BE2C (cell line): ENCODE results near the gene TGFBI.
A peak's percentile ranks its signal among the peaks of the same experiment; 100 is the strongest.

Experiments used
- DNase-seq: peaks from one replicate; pipeline ENCODE4 v3.0.0-alpha.2; 2020
- H3K27me3 ChIP-seq: fragments of 250-450 bp; sonication (Bioruptor Pico); 2 replicates; pipeline ENCODE4 v1.5.1; 2020; ENCODE audit warnings: mild to moderate bottlenecking
- H3K36me3 ChIP-seq: fragments of 250-450 bp; sonication (Bioruptor Pico); 2 replicates; pipeline ENCODE4 v1.5.1; 2020; ENCODE audit warnings: mild to moderate bottlenecking
- H3K4me1 ChIP-seq: fragments of 250-450 bp; sonication (Bioruptor Pico); 2 replicates; pipeline ENCODE4 v1.5.1; 2020
- H3K4me3 ChIP-seq: 2 replicates; pipeline ENCODE4 v1.5.1; 2011; ENCODE audit warnings: low read depth, low read length
- H3K9me3 ChIP-seq: fragments of 250-450 bp; sonication (Bioruptor Pico); 2 replicates; pipeline ENCODE4 v1.5.1; 2020
- TF ChIP-seq, protein P1 (sequence below): IDR thresholded peaks from 2 replicates; pipeline ENCODE4 v1.5.1; 2012; ENCODE audit warnings: mild to moderate bottlenecking, low read depth, low read length

The TGFBI gene

DNA sequence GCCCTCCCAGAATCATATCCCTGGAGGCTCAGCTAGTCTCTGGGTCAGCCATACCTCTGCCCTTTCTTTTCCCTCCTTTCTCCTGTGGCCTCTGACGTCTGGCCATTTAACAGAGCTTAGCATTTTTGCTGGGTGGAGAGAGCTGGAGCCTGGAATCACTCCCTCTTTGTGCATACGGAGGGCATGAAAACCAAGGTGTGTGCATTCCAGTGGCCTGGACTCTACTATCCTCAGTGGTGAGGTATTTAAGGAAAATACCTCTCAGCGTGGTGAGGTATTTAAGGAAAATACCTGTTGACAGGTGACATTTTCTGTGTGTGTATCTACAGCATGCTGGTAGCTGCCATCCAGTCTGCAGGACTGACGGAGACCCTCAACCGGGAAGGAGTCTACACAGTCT, 27.5 kb downstream of the TGFBI start:
- no peak for DNase-seq
- no peaks in the 10 kb centered on the region for H3K9me3 ChIP-seq
- no peaks in the 10 kb centered on the region for H3K36me3 ChIP-seq
- no peak overlapping the region for H3K4me3 ChIP-seq
- TF ChIP-seq, protein P1, sequence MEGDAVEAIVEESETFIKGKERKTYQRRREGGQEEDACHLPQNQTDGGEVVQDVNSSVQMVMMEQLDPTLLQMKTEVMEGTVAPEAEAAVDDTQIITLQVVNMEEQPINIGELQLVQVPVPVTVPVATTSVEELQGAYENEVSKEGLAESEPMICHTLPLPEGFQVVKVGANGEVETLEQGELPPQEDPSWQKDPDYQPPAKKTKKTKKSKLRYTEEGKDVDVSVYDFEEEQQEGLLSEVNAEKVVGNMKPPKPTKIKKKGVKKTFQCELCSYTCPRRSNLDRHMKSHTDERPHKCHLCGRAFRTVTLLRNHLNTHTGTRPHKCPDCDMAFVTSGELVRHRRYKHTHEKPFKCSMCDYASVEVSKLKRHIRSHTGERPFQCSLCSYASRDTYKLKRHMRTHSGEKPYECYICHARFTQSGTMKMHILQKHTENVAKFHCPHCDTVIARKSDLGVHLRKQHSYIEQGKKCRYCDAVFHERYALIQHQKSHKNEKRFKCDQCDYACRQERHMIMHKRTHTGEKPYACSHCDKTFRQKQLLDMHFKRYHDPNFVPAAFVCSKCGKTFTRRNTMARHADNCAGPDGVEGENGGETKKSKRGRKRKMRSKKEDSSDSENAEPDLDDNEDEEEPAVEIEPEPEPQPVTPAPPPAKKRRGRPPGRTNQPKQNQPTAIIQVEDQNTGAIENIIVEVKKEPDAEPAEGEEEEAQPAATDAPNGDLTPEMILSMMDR: no peak
- peaks cover 3% of the 10 kb centered on the region; the same call in 1 of the 2 replicates for H3K4me1 ChIP-seq
- no peaks in the 10 kb centered on the region for H3K27me3 ChIP-seq

DNA sequence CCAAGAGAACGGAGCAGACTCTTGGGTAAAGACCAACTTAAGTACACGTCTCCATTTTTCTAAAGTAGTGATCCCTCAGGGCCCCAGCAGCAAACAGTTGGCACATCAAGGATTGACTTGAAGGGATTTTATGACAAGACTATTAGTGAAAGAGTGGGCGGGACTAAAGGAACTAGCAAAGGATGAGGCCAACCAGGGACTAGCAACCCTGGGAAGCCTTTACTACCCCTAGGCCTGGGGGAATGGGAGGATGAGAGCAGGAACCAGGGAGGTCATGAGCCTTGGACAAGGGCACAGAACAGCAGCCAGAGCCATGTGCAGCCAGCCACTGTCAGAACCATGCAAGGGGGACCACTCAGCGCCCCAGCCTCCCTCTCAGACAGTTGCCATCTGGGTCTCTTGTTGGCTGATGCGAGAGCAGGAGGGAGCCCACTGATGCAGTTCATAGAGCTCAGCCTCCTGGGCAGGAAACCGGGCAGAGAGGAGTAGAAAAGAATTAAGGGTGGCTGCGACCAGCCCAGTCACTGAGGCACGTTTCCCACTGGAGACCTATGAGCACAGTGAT, 28.1 kb downstream of the TGFBI start:
- Histone ChIP-seq H3K27me3 (no peaks in the 10 kb centered on the region), H3K4me3 (no peak overlapping the region), H3K36me3 (no peaks in the 10 kb centered on the region), H3K4me1 (peaks cover 3% of the 10 kb centered on the region; the same call in 1 of the 2 replicates), H3K9me3 (no peaks in the 10 kb centered on the region)
- TF ChIP-seq, protein P1: no peak
- DNase-seq: no peak

DNA sequence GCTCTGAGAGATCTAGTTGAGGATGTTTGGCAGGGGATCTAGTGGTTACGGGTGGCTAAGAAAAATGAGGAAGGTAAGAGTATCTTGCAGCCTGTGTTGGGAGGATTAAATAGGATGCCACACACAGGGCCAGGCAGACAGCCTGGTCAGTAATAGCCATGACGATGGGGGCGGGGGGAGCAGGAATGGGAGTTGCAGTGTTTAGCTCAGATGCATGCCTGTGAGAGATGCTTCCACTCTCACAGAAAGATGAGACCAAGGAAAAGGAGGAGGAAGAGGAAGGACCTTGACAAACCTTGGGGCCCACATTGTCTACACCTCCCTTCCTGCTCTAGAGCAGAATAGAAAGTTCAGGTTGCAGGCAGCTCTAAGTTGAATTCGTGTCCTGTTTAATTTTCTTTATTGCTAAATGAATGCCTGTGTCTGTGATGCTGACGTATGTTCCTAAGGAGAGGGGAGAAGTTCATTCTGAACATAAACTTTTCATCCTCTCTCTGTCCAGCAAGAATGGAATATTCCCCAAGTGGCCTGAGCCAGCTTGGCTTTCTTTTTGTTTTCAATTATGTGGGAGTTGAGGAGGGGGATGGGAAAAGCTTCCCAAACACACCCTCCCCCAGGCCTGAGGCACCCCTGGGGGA, 28.7 kb downstream of the TGFBI start:
- DNase-seq: no peak
- H3K4me1 ChIP-seq: peaks cover 3% of the 10 kb centered on the region; the same call in 1 of the 2 replicates
- no peak overlapping the region for H3K4me3 ChIP-seq
- TF ChIP-seq, protein P1: no peak
- no peaks in the 10 kb centered on the region for H3K9me3 ChIP-seq
- no peaks in the 10 kb centered on the region for H3K36me3 ChIP-seq
- no peaks in the 10 kb centered on the region for H3K27me3 ChIP-seq

DNA sequence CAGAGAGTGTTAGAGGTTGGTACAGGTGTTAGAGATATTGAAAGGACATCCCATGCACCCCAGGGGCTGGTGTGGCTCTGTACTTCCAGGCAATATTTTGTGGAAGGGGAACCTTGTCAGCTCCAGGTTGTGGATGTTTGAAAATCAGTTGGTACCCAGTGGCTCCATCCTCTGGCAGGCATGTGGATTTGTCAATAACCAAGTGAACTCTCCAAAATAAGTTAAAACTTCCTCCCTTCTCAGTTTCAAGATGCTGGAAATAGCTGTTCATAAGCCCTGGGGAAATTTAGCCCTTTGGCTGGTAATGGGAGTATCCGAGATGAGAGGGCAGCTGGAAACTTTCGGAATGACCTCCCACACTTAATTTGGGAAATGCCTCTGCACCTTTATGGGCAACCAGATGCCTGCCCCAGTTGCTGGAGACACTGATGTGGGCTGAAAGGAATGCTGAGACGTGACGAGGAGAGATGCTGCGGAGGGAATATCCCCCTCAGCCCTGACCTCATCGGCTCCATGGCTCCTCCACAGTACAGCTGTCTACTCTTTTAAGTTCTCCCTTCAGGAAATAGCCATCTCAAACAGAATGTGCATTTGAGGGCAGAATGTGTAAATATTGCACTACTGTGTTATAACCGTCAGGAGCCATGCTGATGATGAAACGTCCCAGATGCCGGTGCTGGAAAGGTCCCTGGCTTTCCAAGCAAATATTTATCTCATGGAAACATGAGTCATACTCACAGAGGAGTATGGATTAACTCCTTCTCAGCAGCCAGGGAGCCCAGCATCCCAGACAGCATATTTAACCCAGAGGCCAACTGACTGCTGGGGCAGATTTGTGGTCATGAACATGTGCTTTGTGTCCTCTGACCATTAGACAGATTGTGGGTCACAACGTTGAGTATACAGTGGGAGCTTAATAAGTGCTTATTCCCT, 29.5 kb downstream of the TGFBI start:
- peak; percentile 41 for DNase-seq
- H3K4me3 ChIP-seq: no peak overlapping the region
- H3K4me1 ChIP-seq: peaks cover 3% of the 10 kb centered on the region; the same call in 1 of the 2 replicates
- H3K9me3 ChIP-seq: no peaks in the 10 kb centered on the region
- no peaks in the 10 kb centered on the region for H3K27me3 ChIP-seq
- no peaks in the 10 kb centered on the region for H3K36me3 ChIP-seq
- TF ChIP-seq, protein P1: peak; percentile 48

DNA sequence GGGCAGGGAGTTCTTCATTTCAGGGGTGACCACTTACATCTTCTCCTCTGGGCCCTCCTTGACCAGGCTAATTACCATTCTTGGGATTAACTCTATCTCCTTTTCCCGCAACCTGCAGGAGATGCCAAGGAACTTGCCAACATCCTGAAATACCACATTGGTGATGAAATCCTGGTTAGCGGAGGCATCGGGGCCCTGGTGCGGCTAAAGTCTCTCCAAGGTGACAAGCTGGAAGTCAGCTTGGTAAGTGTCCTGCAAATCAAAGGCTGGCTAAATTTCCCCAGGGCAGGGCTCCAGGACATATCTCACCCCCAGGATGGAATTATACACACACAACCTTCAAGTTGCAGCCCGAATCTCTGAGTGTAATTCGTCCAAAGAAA, 30.2 kb downstream of the TGFBI start:
- Histone ChIP-seq H3K36me3 (no peaks in the 10 kb centered on the region), H3K9me3 (no peaks in the 10 kb centered on the region), H3K4me1 (peaks cover 3% of the 10 kb centered on the region; the same call in 1 of the 2 replicates), H3K27me3 (no peaks in the 10 kb centered on the region), H3K4me3 (no peak overlapping the region)
- no peak for DNase-seq
- TF ChIP-seq, protein P1: no peak

DNA sequence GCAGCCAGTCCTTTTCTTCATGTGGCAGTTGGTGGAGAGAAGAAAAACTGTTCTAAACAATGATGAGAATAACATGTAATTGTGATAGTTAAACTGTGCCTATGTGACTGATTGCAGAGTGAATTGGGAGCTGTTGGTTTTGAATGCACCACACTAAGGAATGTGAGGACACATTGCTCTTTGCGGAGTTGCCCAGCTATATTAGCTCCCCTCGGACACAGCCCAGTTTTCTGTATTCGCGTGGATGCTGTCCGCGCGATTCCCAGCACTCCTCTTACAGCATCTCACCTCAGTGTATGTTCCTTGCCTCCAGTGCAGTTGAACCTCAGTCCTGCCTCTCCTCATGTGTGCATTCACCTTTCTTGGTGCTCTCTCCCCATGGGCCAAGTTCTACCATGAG, 32.2 kb downstream of the TGFBI start:
- no peaks in the 10 kb centered on the region for H3K9me3 ChIP-seq
- H3K4me3 ChIP-seq: no peak overlapping the region
- H3K4me1 ChIP-seq: peaks cover 3% of the 10 kb centered on the region; the same call in 1 of the 2 replicates
- no peaks in the 10 kb centered on the region for H3K36me3 ChIP-seq
- no peak for DNase-seq
- H3K27me3 ChIP-seq: no peaks in the 10 kb centered on the region
- TF ChIP-seq, protein P1: no peak
